K562 (cell line): Measurements from ENCODE around the gene MATN1. TPM values are rescaled to one million over a fixed set of nuclear protein-coding genes. Genes with fewer than 3 reads are reported as not detected.

Experiments used
- BACH1 ChIP-seq: fragments of 200-800 bp; sonication (Bioruptor generic); IDR thresholded peaks from 2 replicates; pipeline ENCODE4 v1.6.1; 2016; ENCODE audit warnings: missing genetic modification characterization, missing compliant biosample characterization
- CREBBP ChIP-seq: IDR thresholded peaks from one replicate; pipeline ENCODE4 v1.6.1; 2012; ENCODE audit warnings: low read depth, mild to moderate bottlenecking, control low read depth, inconsistent platforms, low read length
- CXXC5 ChIP-seq: fragments of 250-450 bp; sonication (Bioruptor Pico); IDR thresholded peaks from 2 replicates; pipeline ENCODE4 v1.8.0; 2022; ENCODE audit warnings: inconsistent platforms, mild to moderate bottlenecking, moderate library complexity
- GABPB2 ChIP-seq: fragments of 250-450 bp; sonication (Bioruptor Pico); conservative IDR thresholded peaks from 2 replicates; pipeline ENCODE4 v1.5.1; 2021; ENCODE audit warnings: mild to moderate bottlenecking
- GATA2 ChIP-seq: sonication (generic); formaldehyde crosslinking; IDR thresholded peaks from 2 replicates; pipeline ENCODE4 v1.4.0; 2020; ENCODE audit warnings: mild to moderate bottlenecking, missing genetic modification reagents
- HDAC6 ChIP-seq: IDR thresholded peaks from 2 replicates; pipeline ENCODE4 v1.6.1; 2012; ENCODE audit warnings: low read depth, mild to moderate bottlenecking, control low read depth, inconsistent platforms, low read length, moderate library complexity
- HDGF ChIP-seq: fragments of 450-650 bp; IDR thresholded peaks from 2 replicates; pipeline ENCODE4 v1.6.1; 2016
- HNRNPL ChIP-seq: fragments of 200-400 bp; formaldehyde crosslinking; IDR thresholded peaks from 2 replicates; pipeline ENCODE4 v1.6.1; 2017; ENCODE audit warnings: low read depth, mild to moderate bottlenecking, low read length
- MYC ChIP-seq, 2 experiments: fragments of 250-450 bp in 1 of 2; sonication (Bioruptor Pico) in 1 of 2; IDR thresholded peaks; 2 replicates each; pipeline versions ENCODE4 v1.5.1 to v1.6.1; 2012 to 2021; ENCODE audit warnings: low read depth in 2 of 2, borderline replicate concordance in 1 of 2, improper control_type of control experiment in 1 of 2, low read length in 1 of 2, mild to moderate bottlenecking in 1 of 2, moderate library complexity in 1 of 2
- POLR2B ChIP-seq: fragments of 450-650 bp; IDR thresholded peaks from 2 replicates; pipeline ENCODE4 v1.6.1; 2018; ENCODE audit warnings: low read depth; ENCODE audit not compliant: partially characterized antibody
- TAF1 ChIP-seq: IDR thresholded peaks from 2 replicates; pipeline ENCODE4 v1.6.1; 2011; ENCODE audit warnings: mild to moderate bottlenecking, low read length, moderate library complexity; ENCODE audit not compliant: insufficient read depth, control insufficient read depth, severe bottlenecking; ENCODE audit errors: extremely low read depth
- TCF7 ChIP-seq: sonication (generic); IDR thresholded peaks from 2 replicates; pipeline ENCODE4 v1.6.1; 2016; ENCODE audit warnings: antibody characterized with exemption, borderline replicate concordance
- ZEB2 ChIP-seq: fragments of 450-650 bp; IDR thresholded peaks from 2 replicates; pipeline ENCODE4 v1.6.1; 2016
- ZNF165 ChIP-seq: fragments of 250-450 bp; sonication (Bioruptor Pico); IDR thresholded peaks from 2 replicates; pipeline ENCODE4 v1.4.0; 2020; ENCODE audit warnings: borderline replicate concordance
- ZNF311 ChIP-seq: fragments of 250-450 bp; sonication (Bioruptor Pico); IDR thresholded peaks from 2 replicates; pipeline ENCODE4 v1.4.0; 2020; ENCODE audit warnings: mild to moderate bottlenecking, moderate library complexity
- ZNF561 ChIP-seq: fragments of 450-650 bp; formaldehyde crosslinking; conservative IDR thresholded peaks from 2 replicates; pipeline ENCODE4 v1.4.0; 2020; ENCODE audit warnings: mild to moderate bottlenecking, moderate library complexity
- ZNF764 ChIP-seq: fragments of 250-450 bp; sonication (Bioruptor Pico); IDR thresholded peaks from 2 replicates; pipeline ENCODE4 v1.4.0; 2020; ENCODE audit warnings: low read depth, mild to moderate bottlenecking, moderate library complexity
- polyA plus RNA-seq, 8 experiments: library from polyadenylated mRNA; depleted of rRNA in 4 of 8; stranded (reverse) in 5 of 8; unstranded in 3 of 8; fragments of >200 nt; fragmentation: Nextera tagmentation in 2 of 8; fragmentation: Illumina TruSeq in 1 of 8; extraction: Ambion mirVana in 2 of 8; extraction: Trizol in 1 of 8; gene quantifications; 2 replicates each; pipeline versions ENCODE4 v1.2.1 to v1.2.3, GENCODE V29; 2011 to 2014; ENCODE audit warnings: inconsistent platforms in 1 of 8, missing spikeins in 1 of 8
- total RNA-seq, 7 experiments: library from RNA; depleted of rRNA in 6 of 7; stranded (reverse); fragments of >200 nt in 6 of 7; fragmentation: Illumina TruSeq in 2 of 7; extraction: Trizol in 2 of 7; gene quantifications; 2 replicates each; pipeline versions ENCODE4 v1.2.1 to v1.2.3, GENCODE V29; 2011 to 2021; ENCODE audit warnings: low replicate concordance in 1 of 7
- TF ChIP-seq, protein P1 (sequence below): fragments of 450-650 bp; formaldehyde crosslinking; IDR thresholded peaks from 2 replicates; pipeline ENCODE4 v1.4.0; 2020; ENCODE audit warnings: mild to moderate bottlenecking, moderate library complexity
- TF ChIP-seq, protein P2 (sequence below): fragments of 250-450 bp; sonication (Bioruptor Pico); IDR thresholded peaks from 2 replicates; pipeline ENCODE4 v1.8.0; 2021; ENCODE audit warnings: moderate library complexity, mild to moderate bottlenecking, inconsistent platforms
- TF ChIP-seq, protein P3 (sequence below): fragments of 450-650 bp; formaldehyde crosslinking; conservative IDR thresholded peaks from 2 replicates; pipeline ENCODE4 v1.4.0; 2022; ENCODE audit warnings: mild to moderate bottlenecking, missing genetic modification characterization
- TF ChIP-seq, protein P4 (sequence below): fragments of 250-450 bp; sonication (Bioruptor Pico); IDR thresholded peaks from 2 replicates; pipeline ENCODE4 v1.8.0; 2022; ENCODE audit warnings: moderate library complexity, mild to moderate bottlenecking, inconsistent platforms

Gene MATN1
- total and polyA plus RNA-seq, 9 of the 15 experiments (the other 6 are each of a cell fraction or from before 2014, with no cell fraction given) = 0.10 to 2.3 (median 1.2) TPM

- TF ChIP-seq TAF1 (no peak), HDAC6 (no peak), HDGF (no peak), ZNF311 (CRISPR knock-in tag) (no peak), CXXC5 (CRISPR knock-in tag) (peak; percentile 64), MYC (IDR thresholded peaks at IDR 0.05; ENCODE audit: low read depth, low read length) (peak; percentile 40; the same call in 1 of the 2 replicates), MYC (CRISPR knock-in tag; IDR thresholded peaks at IDR 0.05; ENCODE audit: borderline replicate concordance, low read depth) (no peak), GABPB2 (no peak), CREBBP (no peak), BACH1 (tag) (peak; percentile 77), ZNF764 (CRISPR knock-in tag) (no peak), POLR2B (no peak), HNRNPL (no peak), ZNF561 (CRISPR knock-in tag) (no peak), GATA2 (CRISPR knock-in tag) (no peak), ZEB2 (no peak), ZNF165 (CRISPR knock-in tag) (no peak), TCF7 (no peak)
- TF ChIP-seq, protein P1, sequence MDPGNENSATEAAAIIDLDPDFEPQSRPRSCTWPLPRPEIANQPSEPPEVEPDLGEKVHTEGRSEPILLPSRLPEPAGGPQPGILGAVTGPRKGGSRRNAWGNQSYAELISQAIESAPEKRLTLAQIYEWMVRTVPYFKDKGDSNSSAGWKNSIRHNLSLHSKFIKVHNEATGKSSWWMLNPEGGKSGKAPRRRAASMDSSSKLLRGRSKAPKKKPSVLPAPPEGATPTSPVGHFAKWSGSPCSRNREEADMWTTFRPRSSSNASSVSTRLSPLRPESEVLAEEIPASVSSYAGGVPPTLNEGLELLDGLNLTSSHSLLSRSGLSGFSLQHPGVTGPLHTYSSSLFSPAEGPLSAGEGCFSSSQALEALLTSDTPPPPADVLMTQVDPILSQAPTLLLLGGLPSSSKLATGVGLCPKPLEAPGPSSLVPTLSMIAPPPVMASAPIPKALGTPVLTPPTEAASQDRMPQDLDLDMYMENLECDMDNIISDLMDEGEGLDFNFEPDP (CRISPR knock-in tag) = no peak
- TF ChIP-seq, protein P2, sequence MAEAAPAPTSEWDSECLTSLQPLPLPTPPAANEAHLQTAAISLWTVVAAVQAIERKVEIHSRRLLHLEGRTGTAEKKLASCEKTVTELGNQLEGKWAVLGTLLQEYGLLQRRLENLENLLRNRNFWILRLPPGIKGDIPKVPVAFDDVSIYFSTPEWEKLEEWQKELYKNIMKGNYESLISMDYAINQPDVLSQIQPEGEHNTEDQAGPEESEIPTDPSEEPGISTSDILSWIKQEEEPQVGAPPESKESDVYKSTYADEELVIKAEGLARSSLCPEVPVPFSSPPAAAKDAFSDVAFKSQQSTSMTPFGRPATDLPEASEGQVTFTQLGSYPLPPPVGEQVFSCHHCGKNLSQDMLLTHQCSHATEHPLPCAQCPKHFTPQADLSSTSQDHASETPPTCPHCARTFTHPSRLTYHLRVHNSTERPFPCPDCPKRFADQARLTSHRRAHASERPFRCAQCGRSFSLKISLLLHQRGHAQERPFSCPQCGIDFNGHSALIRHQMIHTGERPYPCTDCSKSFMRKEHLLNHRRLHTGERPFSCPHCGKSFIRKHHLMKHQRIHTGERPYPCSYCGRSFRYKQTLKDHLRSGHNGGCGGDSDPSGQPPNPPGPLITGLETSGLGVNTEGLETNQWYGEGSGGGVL (CRISPR knock-in tag) = no peak
- TF ChIP-seq, protein P3, sequence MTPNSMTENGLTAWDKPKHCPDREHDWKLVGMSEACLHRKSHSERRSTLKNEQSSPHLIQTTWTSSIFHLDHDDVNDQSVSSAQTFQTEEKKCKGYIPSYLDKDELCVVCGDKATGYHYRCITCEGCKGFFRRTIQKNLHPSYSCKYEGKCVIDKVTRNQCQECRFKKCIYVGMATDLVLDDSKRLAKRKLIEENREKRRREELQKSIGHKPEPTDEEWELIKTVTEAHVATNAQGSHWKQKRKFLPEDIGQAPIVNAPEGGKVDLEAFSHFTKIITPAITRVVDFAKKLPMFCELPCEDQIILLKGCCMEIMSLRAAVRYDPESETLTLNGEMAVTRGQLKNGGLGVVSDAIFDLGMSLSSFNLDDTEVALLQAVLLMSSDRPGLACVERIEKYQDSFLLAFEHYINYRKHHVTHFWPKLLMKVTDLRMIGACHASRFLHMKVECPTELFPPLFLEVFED (CRISPR knock-in tag) = 0 out of 2 replicates have a peak, but pooled peaks have one; percentile 29
- TF ChIP-seq, protein P4, sequence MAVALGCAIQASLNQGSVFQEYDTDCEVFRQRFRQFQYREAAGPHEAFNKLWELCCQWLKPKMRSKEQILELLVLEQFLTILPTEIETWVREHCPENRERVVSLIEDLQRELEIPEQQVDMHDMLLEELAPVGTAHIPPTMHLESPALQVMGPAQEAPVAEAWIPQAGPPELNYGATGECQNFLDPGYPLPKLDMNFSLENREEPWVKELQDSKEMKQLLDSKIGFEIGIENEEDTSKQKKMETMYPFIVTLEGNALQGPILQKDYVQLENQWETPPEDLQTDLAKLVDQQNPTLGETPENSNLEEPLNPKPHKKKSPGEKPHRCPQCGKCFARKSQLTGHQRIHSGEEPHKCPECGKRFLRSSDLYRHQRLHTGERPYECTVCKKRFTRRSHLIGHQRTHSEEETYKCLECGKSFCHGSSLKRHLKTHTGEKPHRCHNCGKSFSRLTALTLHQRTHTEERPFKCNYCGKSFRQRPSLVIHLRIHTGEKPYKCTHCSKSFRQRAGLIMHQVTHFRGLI (CRISPR knock-in tag) = peak; percentile 66; the same call in 1 of the 2 replicates
These were observed 12.5 kb upstream of the MATN1 start (continued) for GRCh38 chr1:30735668-30736498.
